Kidney (tissue), 14 donors: ENCODE results near the gene SAMD4A. TPM values are rescaled to one million over a fixed set of nuclear protein-coding genes. Genes with fewer than 3 reads are reported as not detected.

Source experiments
- DNase-seq, 5 donors: peaks; one replicate each; pipeline ENCODE4 v3.0.0-alpha.2; 2013 to 2020
- FAIRE-seq: peaks from 2 replicates; lab custom pipeline; 2012; peaks lifted over from hg19 to GRCh38; lab: Jason Lieb, UNC
- H3K27ac ChIP-seq, 2 donors: one replicate each; pipeline ENCODE4 v1.7.0; 2013; ENCODE audit warnings: low read depth in 2 of 2, low read length in 2 of 2, inconsistent platforms in 1 of 2
- H3K27me3 ChIP-seq: one replicate; pipeline ENCODE4 v1.7.1; 2013; ENCODE audit warnings: low read length, inconsistent platforms; ENCODE audit not compliant: control insufficient read depth, insufficient read depth
- H3K36me3 ChIP-seq, 3 donors: one replicate each; pipeline versions ENCODE4 v1.7.0 to v1.7.1; 2013; ENCODE audit warnings: low read length in 3 of 3, control low read depth in 1 of 3, inconsistent platforms in 1 of 3; ENCODE audit not compliant: insufficient read depth in 3 of 3, control insufficient read depth in 2 of 3
- H3K4me1 ChIP-seq, 3 donors: one replicate each; pipeline versions ENCODE4 v1.7.0 to v1.7.1; 2013; ENCODE audit warnings: low read length in 3 of 3, inconsistent platforms in 1 of 3, low read depth in 1 of 3; ENCODE audit not compliant: control insufficient read depth in 2 of 3, insufficient read depth in 2 of 3
- H3K4me3 ChIP-seq, 3 donors: one replicate each; pipeline versions ENCODE4 v1.7.0 to v1.8.1; 2013; ENCODE audit warnings: low read length in 3 of 3, control low read depth in 1 of 3, inconsistent platforms in 1 of 3
- H3K9ac ChIP-seq, 3 donors: one replicate each; pipeline versions ENCODE4 v1.7.0 to v1.7.1; 2013; ENCODE audit warnings: low read length in 3 of 3, control low read depth in 1 of 3, inconsistent platforms in 1 of 3
- H3K9me3 ChIP-seq, 3 donors: one replicate each; pipeline versions ENCODE4 v1.7.0 to v1.7.1; 2013; ENCODE audit warnings: low read length in 3 of 3, control low read depth in 1 of 3, inconsistent platforms in 1 of 3; ENCODE audit not compliant: control insufficient read depth in 2 of 3, insufficient read depth in 1 of 3
- CTCF ChIP-seq: IDR thresholded peaks from 3 replicates; pipeline ENCODE4 v1.5.1; 2012; ENCODE audit warnings: mild to moderate bottlenecking, moderate library complexity, borderline replicate concordance; ENCODE audit not compliant: insufficient read depth; ENCODE audit errors: extremely low read depth
- intact Hi-C: fragments of 100-400 bp; cut with DNase I; formaldehyde crosslinking; loops from one replicate; pipeline ENCODE4 v1.11.1; 2022
- polyA plus RNA-seq: library from polyadenylated mRNA; stranded (reverse); fragments of 350-450 nt; fragmentation: Illumina TruSeq; extraction: RNeasy Lipid Tissue Mini Kit (QIAGEN cat#74804); gene quantifications from one replicate; pipeline ENCODE4 v1.2.3, GENCODE V29; 2014; ENCODE audit warnings: low read depth, low replicate concordance; ENCODE audit not compliant: insufficient read depth
- total RNA-seq: library from RNA; stranded (reverse); fragmentation: NEBNext Ultra II Directional; extraction: Animal tissue kit (Norgen Biotek cat#: 25700); gene quantifications from one replicate; pipeline ENCODE4 v1.2.1, GENCODE V29; 2021
- donor health status: control.
- donor health status: control.
- donor health status: control.
- donor health status: control.
- donor health status: control.
- donor health status: DM: yes; HTN: yes; CAD: no.
- donor health status: Normal renal cell carcinoma (clear cell type).

SAMD4A gene
- total and polyA plus RNA-seq, 2 donors from 2014 or later = 7.4 to 46.5 TPM

- Histone ChIP-seq H3K27me3 (no peaks in the 10 kb centered on the region), H3K9me3 (no peaks in the 10 kb centered on the region), H3K9ac (no peak overlapping the region), H3K27ac (no peak overlapping the region), H3K36me3 (no peaks in the 10 kb centered on the region), H3K4me1 (no peaks in the 10 kb centered on the region), H3K4me3 (no peak overlapping the region)
- DNase-seq = no peak
- intact Hi-C loops = no loop called here
- no peak for TF ChIP-seq CTCF
- no peak for FAIRE-seq
These were observed 19.3 kb upstream of the SAMD4A start for GRCh38 chr14:54547583-54547982.

- no peak overlapping the region for H3K9ac ChIP-seq
- H3K4me1 ChIP-seq = no peaks in the 10 kb centered on the region
- no peak overlapping the region for H3K4me3 ChIP-seq
- TF ChIP-seq CTCF = no peak
- no peak for DNase-seq
- no peaks in the 10 kb centered on the region for H3K36me3 ChIP-seq
- H3K9me3 ChIP-seq = no peaks in the 10 kb centered on the region
- intact Hi-C loops = no loop called here
- no peak for FAIRE-seq
- H3K27me3 ChIP-seq = no peaks in the 10 kb centered on the region
- H3K27ac ChIP-seq = no peak overlapping the region
These were observed 18.4 kb upstream of the SAMD4A start for GRCh38 chr14:54548491-54548890.

- Histone ChIP-seq H3K27me3 (no peaks in the 10 kb centered on the region), H3K27ac (no peak overlapping the region), H3K9me3 (no peaks in the 10 kb centered on the region), H3K4me3 (no peak overlapping the region), H3K9ac (no peak overlapping the region), H3K4me1 (no peaks in the 10 kb centered on the region), H3K36me3 (no peaks in the 10 kb centered on the region)
- TF ChIP-seq CTCF = no peak
- peak in 1 of 5 donors; percentile 42 for DNase-seq
- FAIRE-seq = no peak
- intact Hi-C loops = no loop called here
These were observed 17.1 kb upstream of the SAMD4A start for GRCh38 chr14:54549862-54550261.

GRCh38 chr14:54550514-54550913 lies 16.4 kb upstream of the SAMD4A start:
- Histone ChIP-seq H3K4me1 (no peaks in the 10 kb centered on the region), H3K27me3 (no peaks in the 10 kb centered on the region), H3K27ac (no peak overlapping the region), H3K9me3 (no peaks in the 10 kb centered on the region), H3K9ac (no peak overlapping the region), H3K36me3 (no peaks in the 10 kb centered on the region), H3K4me3 (no peak overlapping the region)
- intact Hi-C loops = no loop called here
- FAIRE-seq (no peak), DNase-seq (no peak)
- no peak for TF ChIP-seq CTCF
